Common myeloid progenitor, CD34-positive (primary cell): ENCODE data around the gene ECE2.

Experiments used
- CTCF ChIA-PET: fragments of 350-600 bp; sonication (Branson Sonifier 250); formaldehyde crosslinking; loops from one replicate; lab custom pipeline; 2021; ENCODE audit warnings: antibody characterized with exemption; lab: Charles Lee
- POLR2A ChIA-PET: fragments of 350-600 bp; sonication (Branson Sonifier 250); formaldehyde crosslinking; loops from one replicate; lab custom pipeline; 2021; ENCODE audit warnings: antibody characterized with exemption; lab: Charles Lee
- DNase-seq, 3 donors: peaks; one replicate each; pipeline versions ENCODE4 v3.0.0 to v3.0.0-alpha.2; 2013
- H3K27ac ChIP-seq, 2 experiments: 1 replicate in 1 of 2; 2 replicates in 1 of 2; pipeline ENCODE4 v1.7.0; 2013; ENCODE audit warnings: inconsistent platforms in 2 of 2, low read length in 2 of 2, mild to moderate bottlenecking in 2 of 2, low read depth in 1 of 2, moderate library complexity in 1 of 2; ENCODE audit not compliant: severe bottlenecking in 2 of 2, insufficient read depth in 1 of 2, poor library complexity in 1 of 2
- H3K27me3 ChIP-seq, 5 experiments: replicated peaks in 2 of 5; 1 replicate in 3 of 5; 2 replicates in 2 of 5; pipeline versions ENCODE4 v1.6.1 to v1.7.0; 2013; ENCODE audit warnings: low read length in 4 of 5, mild to moderate bottlenecking in 2 of 5, moderate library complexity in 2 of 5, inconsistent platforms in 1 of 5; ENCODE audit not compliant: insufficient read depth in 5 of 5, control insufficient read depth in 4 of 5
- H3K36me3 ChIP-seq, 4 experiments: 1 replicate in 2 of 4; 2 replicates in 2 of 4; pipeline versions ENCODE4 v1.6.1 to v1.7.0; 2013; ENCODE audit warnings: low read length in 3 of 4, control low read depth in 1 of 4, mild to moderate bottlenecking in 1 of 4; ENCODE audit not compliant: control insufficient read depth in 4 of 4, insufficient read depth in 4 of 4
- H3K4me1 ChIP-seq, 4 experiments: 1 replicate in 3 of 4; 2 replicates in 1 of 4; pipeline versions ENCODE4 v1.6.1 to v1.7.1; 2013; ENCODE audit warnings: low read length in 3 of 4, mild to moderate bottlenecking in 3 of 4, control low read depth in 1 of 4, inconsistent platforms in 1 of 4, moderate library complexity in 1 of 4; ENCODE audit not compliant: control insufficient read depth in 4 of 4, insufficient read depth in 4 of 4; ENCODE audit errors: control extremely low read depth in 1 of 4
- H3K4me3 ChIP-seq, 7 experiments: 1 replicate in 4 of 7; 2 replicates in 3 of 7; pipeline versions ENCODE4 v1.5.1 to v1.7.0; 2013; ENCODE audit warnings: mild to moderate bottlenecking in 7 of 7, low read length in 6 of 7, moderate library complexity in 6 of 7, inconsistent platforms in 2 of 7, low read depth in 2 of 7, control low read depth in 1 of 7; ENCODE audit not compliant: insufficient read depth in 4 of 7, control insufficient read depth in 1 of 7; ENCODE audit errors: extremely low read depth in 1 of 7
- H3K9me3 ChIP-seq, 5 experiments: 1 replicate in 4 of 5; 2 replicates in 1 of 5; pipeline versions ENCODE4 v1.6.1 to v1.7.1; 2013; ENCODE audit warnings: low read length in 4 of 5, mild to moderate bottlenecking in 2 of 5, inconsistent platforms in 1 of 5, low read depth in 1 of 5, moderate library complexity in 1 of 5; ENCODE audit not compliant: control insufficient read depth in 4 of 5, insufficient read depth in 2 of 5; ENCODE audit errors: control extremely low read depth in 1 of 5
- WGBS: methylation state at CpG from one replicate; pipeline ENCODE4 v1.1.5; 2013; ENCODE audit not compliant: insufficient coverage; 5-methylcytosine and 5-hydroxymethylcytosine counted together

ECE2 gene

GRCh38 chr3:184323696-184324095 is 47.9 kb downstream of the ECE2 start:
- POLR2A ChIA-PET = no interaction called here
- CTCF ChIA-PET = interaction anchor here (1.0 to 1.1 kb wide), 2 partner anchors 18 to 57 kb away, joined by 3 to 4 read pairs; no protein-coding TSS in a partner anchor
- no peak overlapping the region for H3K4me3 ChIP-seq
- DNase-seq = no peak
- H3K27ac ChIP-seq = no peak overlapping the region
- 98% methylated on average over 8 of the region's 8 CpGs for WGBS
- no peaks in the 10 kb centered on the region for H3K27me3 ChIP-seq
- H3K9me3 ChIP-seq = no peaks in the 10 kb centered on the region
- peaks cover 0 to 19% (median 11%) of the 10 kb centered on the region in 4 experiments for H3K4me1 ChIP-seq
- peaks cover 36 to 96% (median 77%) of the 10 kb centered on the region in 4 experiments for H3K36me3 ChIP-seq

- H3K36me3 ChIP-seq = peaks cover 41 to 96% (median 90%) of the 10 kb centered on the region in 4 experiments
- no peak overlapping the region for H3K4me3 ChIP-seq
- no peak for DNase-seq
- CTCF ChIA-PET = interaction anchor here (1.5 to 2.5 kb wide), 3 partner anchors 9 to 25 kb away, joined by 3 to 13 read pairs (median 7); partner anchors contain the start of gene FAM131A
- no peaks in the 10 kb centered on the region for H3K9me3 ChIP-seq
- H3K27me3 ChIP-seq = no peaks in the 10 kb centered on the region
- H3K27ac ChIP-seq = no peak overlapping the region
- peaks cover 0 to 3% (median 0%) of the 10 kb centered on the region in 4 experiments for H3K4me1 ChIP-seq
- POLR2A ChIA-PET = interaction anchor here (0.6 kb wide), 1 partner anchor 318 kb away, joined by 3 read pairs; no protein-coding TSS in a partner anchor
- WGBS = over 99% methylated on average over 13 of the region's 13 CpGs
Measured at GRCh38 chr3:184325269-184325668, 49.4 kb downstream of the ECE2 start.

GRCh38 chr3:184325715-184326369 is 50.0 kb downstream of the ECE2 start:
- Histone ChIP-seq H3K27me3 (no peaks in the 10 kb centered on the region), H3K36me3 (peaks cover 41 to 96% (median 88%) of the 10 kb centered on the region in 4 experiments), H3K4me1 (no peaks in the 10 kb centered on the region), H3K27ac (no peak overlapping the region), H3K9me3 (no peaks in the 10 kb centered on the region), H3K4me3 (no peak overlapping the region)
- ChIA-PET CTCF (interaction anchor here (1.0 to 2.5 kb wide), 6 partner anchors 8 to 233 kb away, joined by 3 to 13 read pairs (median 4); partner anchors contain the start of gene FAM131A), POLR2A (interaction anchor here (0.6 to 1.3 kb wide), 2 partner anchors 10 to 319 kb away, joined by 3 read pairs; no protein-coding TSS in a partner anchor)
- DNase-seq = no peak
- 100% methylated on average over 2 of the region's 6 CpGs for WGBS

GRCh38 chr3:184327171-184327570 is 51.3 kb downstream of the ECE2 start:
- Histone ChIP-seq H3K4me1 (no peaks in the 10 kb centered on the region), H3K4me3 (no peak overlapping the region), H3K9me3 (no peaks in the 10 kb centered on the region), H3K27ac (no peak overlapping the region), H3K27me3 (no peaks in the 10 kb centered on the region), H3K36me3 (peaks cover 45 to 96% (median 89%) of the 10 kb centered on the region in 4 experiments)
- ChIA-PET POLR2A (no interaction called here), CTCF (interaction anchor here (0.9 to 2.5 kb wide), 6 partner anchors 9 to 24 kb away, joined by 3 to 13 read pairs (median 4); partner anchors contain the start of gene FAM131A)
- no peak for DNase-seq
- WGBS = 98% methylated on average over 21 of the region's 21 CpGs

GRCh38 chr3:184328516-184328915 is 52.7 kb downstream of the ECE2 start:
- peaks cover 44 to 96% (median 89%) of the 10 kb centered on the region in 4 experiments for H3K36me3 ChIP-seq
- no peaks in the 10 kb centered on the region for H3K4me1 ChIP-seq
- POLR2A ChIA-PET = interaction anchor here (0.8 kb wide), 1 partner anchor 13 kb away, joined by 3 read pairs; no protein-coding TSS in a partner anchor
- no peaks in the 10 kb centered on the region for H3K27me3 ChIP-seq
- H3K9me3 ChIP-seq = no peaks in the 10 kb centered on the region
- WGBS = 67% methylated on average over 3 of the region's 3 CpGs
- no peak for DNase-seq
- no peak overlapping the region for H3K4me3 ChIP-seq
- no peak overlapping the region for H3K27ac ChIP-seq
- CTCF ChIA-PET = no interaction called here

GRCh38 chr3:184332370-184333090 is 56.7 kb downstream of the ECE2 start:
- Histone ChIP-seq H3K27me3 (no peaks in the 10 kb centered on the region), H3K4me3 (no peak overlapping the region), H3K27ac (peak overlapping the region in 1 of 2 experiments; percentile 35), H3K4me1 (peaks cover 1 to 22% (median 17%) of the 10 kb centered on the region in 4 experiments), H3K36me3 (peaks cover 20 to 76% (median 63%) of the 10 kb centered on the region in 4 experiments), H3K9me3 (no peaks in the 10 kb centered on the region)
- ChIA-PET POLR2A (no interaction called here), CTCF (interaction anchor here (0.8 kb wide), 1 partner anchor 21 kb away, joined by 3 read pairs; no protein-coding TSS in a partner anchor)
- 91% methylated on average over 9 of the region's 10 CpGs for WGBS
- DNase-seq = no peak
